HepG2 (cell line): ENCODE measurements around the gene ZNF764. TPM values are rescaled to one million over a fixed set of nuclear protein-coding genes. Genes with fewer than 3 reads are reported as not detected.

Experiments
- AKAP8 ChIP-seq: sonication (generic); formaldehyde crosslinking; IDR thresholded peaks from 2 replicates; pipeline ENCODE4 v1.5.1; 2020; ENCODE audit warnings: mild to moderate bottlenecking, missing genetic modification reagents
- CHD2 ChIP-seq: IDR thresholded peaks from 2 replicates; pipeline ENCODE4 v1.6.1; 2011; ENCODE audit warnings: low read depth, low read length, improper control_type of control experiment
- CREB1 ChIP-seq, 2 experiments: fragments of 450-650 bp in 1 of 2; IDR thresholded peaks; 2 replicates each; pipeline ENCODE4 v1.6.1; 2016 to 2017; ENCODE audit warnings: control low read depth in 1 of 2, mild to moderate bottlenecking in 1 of 2, missing compliant biosample characterization in 1 of 2, missing genetic modification characterization in 1 of 2
- FOSL2 ChIP-seq: sonication (generic); formaldehyde crosslinking; IDR thresholded peaks from 2 replicates; pipeline ENCODE4 v1.4.0; 2020; ENCODE audit warnings: missing genetic modification reagents
- FOXK1 ChIP-seq: sonication (generic); formaldehyde crosslinking; IDR thresholded peaks from 2 replicates; pipeline ENCODE4 v1.4.0; 2020; ENCODE audit warnings: low read depth, missing genetic modification reagents, borderline replicate concordance
- GATAD2A ChIP-seq: IDR thresholded peaks from 2 replicates; pipeline ENCODE4 v1.6.1; 2016
- HNRNPK ChIP-seq: fragments of 200-400 bp; formaldehyde crosslinking; IDR thresholded peaks from 2 replicates; pipeline ENCODE4 v1.6.1; 2018; ENCODE audit warnings: low read length, low read depth, moderate library complexity, mild to moderate bottlenecking; ENCODE audit not compliant: poor library complexity, severe bottlenecking
- MEIS2 ChIP-seq: sonication (generic); formaldehyde crosslinking; IDR thresholded peaks from 2 replicates; pipeline ENCODE4 v1.9.0; 2021; ENCODE audit warnings: mild to moderate bottlenecking, missing genetic modification reagents
- POLR2A ChIP-seq, 2 experiments: IDR thresholded peaks; 2 replicates each; pipeline ENCODE4 v1.6.1; 2011; ENCODE audit warnings: low read depth in 2 of 2, low read length in 2 of 2, mild to moderate bottlenecking in 1 of 2, moderate library complexity in 1 of 2; ENCODE audit not compliant: insufficient read depth in 1 of 2
- POLR2AphosphoS5 ChIP-seq: IDR thresholded peaks from 2 replicates; pipeline ENCODE4 v1.6.1; 2012; ENCODE audit warnings: low read depth, low read length
- PRPF4 ChIP-seq: fragments of 200-400 bp; formaldehyde crosslinking; IDR thresholded peaks from 2 replicates; pipeline ENCODE4 v1.6.1; 2016; ENCODE audit warnings: low read length, low read depth; ENCODE audit not compliant: poor library complexity, severe bottlenecking
- RNF2 ChIP-seq: fragments of 450-650 bp; conservative IDR thresholded peaks from 2 replicates; pipeline ENCODE4 v1.6.1; 2016; ENCODE audit warnings: low read depth
- ZBTB10 ChIP-seq: sonication (generic); formaldehyde crosslinking; IDR thresholded peaks from 2 replicates; pipeline ENCODE4 v1.4.0; 2020; ENCODE audit warnings: missing genetic modification reagents, borderline replicate concordance
- ZBTB3 ChIP-seq: sonication (generic); formaldehyde crosslinking; IDR thresholded peaks from 2 replicates; pipeline ENCODE4 v1.4.0; 2020; ENCODE audit warnings: low read depth, mild to moderate bottlenecking, moderate library complexity, missing genetic modification reagents, borderline replicate concordance
- ZFYVE20 ChIP-seq: sonication (generic); formaldehyde crosslinking; IDR thresholded peaks from 2 replicates; pipeline ENCODE4 v1.8.0; 2023; ENCODE audit warnings: low read depth, mild to moderate bottlenecking, moderate library complexity, missing genetic modification reagents, borderline replicate concordance
- ZKSCAN1 ChIP-seq: fragments of 150-350 bp; IDR thresholded peaks from 2 replicates; pipeline ENCODE4 v1.6.1; 2014; ENCODE audit warnings: low read length
- ZNF121 ChIP-seq: sonication (generic); formaldehyde crosslinking; IDR thresholded peaks from 2 replicates; pipeline ENCODE4 v1.5.0; 2020; ENCODE audit warnings: mild to moderate bottlenecking, missing genetic modification reagents
- ZNF138 ChIP-seq: sonication (generic); formaldehyde crosslinking; IDR thresholded peaks from 2 replicates; pipeline ENCODE4 v1.5.0; 2020; ENCODE audit warnings: mild to moderate bottlenecking, low read depth, missing genetic modification reagents
- ZNF234 ChIP-seq: sonication (generic); formaldehyde crosslinking; conservative IDR thresholded peaks from 2 replicates; pipeline ENCODE4 v1.5.1; 2020; ENCODE audit warnings: mild to moderate bottlenecking, missing genetic modification reagents
- ZNF251 ChIP-seq: sonication (generic); formaldehyde crosslinking; IDR thresholded peaks from 2 replicates; pipeline ENCODE4 v1.9.0; 2021; ENCODE audit warnings: mild to moderate bottlenecking, missing genetic modification reagents
- ZNF337 ChIP-seq: sonication (generic); formaldehyde crosslinking; IDR thresholded peaks from 2 replicates; pipeline ENCODE4 v1.5.1; 2020; ENCODE audit warnings: missing genetic modification reagents, low read depth, mild to moderate bottlenecking, borderline replicate concordance
- ZNF552 ChIP-seq: sonication (generic); formaldehyde crosslinking; IDR thresholded peaks from 2 replicates; pipeline ENCODE4 v1.9.0; 2022; ENCODE audit warnings: missing genetic modification reagents, mild to moderate bottlenecking, borderline replicate concordance
- ZNF564 ChIP-seq: sonication (generic); formaldehyde crosslinking; IDR thresholded peaks from 2 replicates; pipeline ENCODE4 v1.8.1; 2023; ENCODE audit warnings: mild to moderate bottlenecking, missing genetic modification reagents
- ZNF891 ChIP-seq: sonication (generic); formaldehyde crosslinking; IDR thresholded peaks from 2 replicates; pipeline ENCODE4 v1.5.0; 2020; ENCODE audit warnings: mild to moderate bottlenecking, missing genetic modification reagents
- polyA plus RNA-seq, 8 experiments: library from polyadenylated mRNA; depleted of rRNA in 3 of 8; stranded (reverse) in 7 of 8; unstranded in 1 of 8; fragments of >200 nt; fragmentation: Illumina TruSeq in 4 of 8; extraction: Trizol in 4 of 8; gene quantifications; 2 replicates each; pipeline versions ENCODE4 v1.2.1 to v1.2.3, GENCODE V29; 2011 to 2016; ENCODE audit warnings: low read depth in 4 of 8, missing spikeins in 1 of 8, mixed read lengths in 1 of 8; ENCODE audit not compliant: insufficient read depth in 1 of 8
- total RNA-seq, 5 experiments: library from RNA; depleted of rRNA; stranded (reverse); fragments of >200 nt; fragmentation: Illumina TruSeq; extraction: Trizol; gene quantifications; 2 replicates each; pipeline ENCODE4 v1.2.3, GENCODE V29; 2016; ENCODE audit warnings: low read depth in 1 of 5
- TF ChIP-seq, protein P1 (sequence below): sonication (generic); formaldehyde crosslinking; IDR thresholded peaks from 2 replicates; pipeline ENCODE4 v1.8.0; 2022; ENCODE audit warnings: mild to moderate bottlenecking, missing genetic modification reagents; ENCODE audit not compliant: insufficient replicate concordance
- TF ChIP-seq, protein P2 (sequence below): sonication (generic); formaldehyde crosslinking; IDR thresholded peaks from 2 replicates; pipeline ENCODE4 v1.5.0; 2020; ENCODE audit warnings: missing genetic modification reagents

Gene ZNF764
- total and polyA plus RNA-seq, 2 of the 13 experiments (the other 11 are each of a cell fraction or from before 2014, with no cell fraction given), result 4.1 to 9.1 TPM

DNA sequence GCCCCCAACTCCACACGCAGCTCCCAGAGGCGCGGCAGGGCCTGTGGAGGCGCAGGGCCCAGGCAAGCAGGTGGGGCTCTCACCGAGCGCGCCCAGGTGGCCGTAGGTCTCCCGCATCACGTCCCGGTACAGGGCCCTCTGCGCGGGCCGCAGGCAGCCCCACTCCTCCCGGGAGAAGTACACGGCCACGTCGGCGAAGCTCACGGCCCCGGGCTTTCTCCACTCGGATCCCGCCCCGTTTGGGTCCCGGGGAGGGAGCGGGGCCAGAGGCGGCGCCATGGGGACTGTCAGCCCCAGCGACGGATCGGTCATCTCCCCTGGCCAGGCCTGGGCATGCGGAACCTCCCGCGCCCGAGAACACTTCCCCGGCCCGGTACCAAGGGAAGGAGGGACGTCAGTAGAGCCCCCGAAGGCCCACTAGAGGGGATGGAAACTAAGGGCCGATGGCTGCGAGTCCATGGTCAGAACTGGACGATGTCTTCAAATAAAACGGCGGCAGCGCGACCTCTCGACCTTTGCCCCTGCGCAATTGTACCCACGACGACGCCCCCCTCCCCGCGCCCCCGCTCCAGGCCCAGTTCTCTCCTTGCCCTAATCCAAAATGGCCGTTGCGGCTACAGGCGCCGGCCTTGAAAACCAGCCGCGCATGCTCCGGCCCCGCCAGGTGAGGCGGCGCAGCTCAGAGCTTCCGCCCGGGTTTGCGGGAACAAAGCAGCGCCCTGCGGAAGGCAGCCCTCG, 23.6 kb downstream of the ZNF764 start, which contains the start of gene ZNF747 (continued):
- TF ChIP-seq POLR2A (IDR thresholded peaks at IDR 0.05; ENCODE audit: insufficient read depth in 1 of 2, low read depth in 2 of 2, low read length in 2 of 2) (peak; percentile 72 to 87), ZNF552 (CRISPR knock-in tag) (peak; percentile 54; the same call in 1 of the 2 replicates), ZBTB10 (no peak; the same call in 1 of the 2 replicates), ZFYVE20 (no peak), FOXK1 (CRISPR knock-in tag) (peak; percentile 75; the same call in 1 of the 2 replicates), ZNF891 (CRISPR knock-in tag) (no peak), POLR2AphosphoS5 (peak; percentile 89; the same call in 1 of the 2 replicates), ZBTB3 (no peak), ZNF251 (CRISPR knock-in tag) (no peak), ZNF121 (CRISPR knock-in tag) (peak; percentile 51; the same call in 1 of the 2 replicates), ZNF337 (no peak), RNF2 (peak; percentile 51), CREB1 (IDR thresholded peaks at IDR 0.05) (peak; percentile 69), CREB1 (CRISPR knock-in tag; IDR thresholded peaks at IDR 0.05) (peak; percentile 91), PRPF4 (no peak), ZKSCAN1 (no peak), MEIS2 (CRISPR knock-in tag) (peak; percentile 8), HNRNPK (no peak), ZNF138 (CRISPR knock-in tag) (peak; percentile 96), ZNF234 (CRISPR knock-in tag) (peak; percentile 70; the same call in 1 of the 2 replicates), AKAP8 (CRISPR knock-in tag) (peak; percentile 96), CHD2 (peak; percentile 55; the same call in 1 of the 2 replicates), FOSL2 (CRISPR knock-in tag) (peak; percentile 69), ZNF564 (CRISPR knock-in tag) (peak; percentile 94), GATAD2A (peak; percentile 55)
- TF ChIP-seq, protein P1, sequence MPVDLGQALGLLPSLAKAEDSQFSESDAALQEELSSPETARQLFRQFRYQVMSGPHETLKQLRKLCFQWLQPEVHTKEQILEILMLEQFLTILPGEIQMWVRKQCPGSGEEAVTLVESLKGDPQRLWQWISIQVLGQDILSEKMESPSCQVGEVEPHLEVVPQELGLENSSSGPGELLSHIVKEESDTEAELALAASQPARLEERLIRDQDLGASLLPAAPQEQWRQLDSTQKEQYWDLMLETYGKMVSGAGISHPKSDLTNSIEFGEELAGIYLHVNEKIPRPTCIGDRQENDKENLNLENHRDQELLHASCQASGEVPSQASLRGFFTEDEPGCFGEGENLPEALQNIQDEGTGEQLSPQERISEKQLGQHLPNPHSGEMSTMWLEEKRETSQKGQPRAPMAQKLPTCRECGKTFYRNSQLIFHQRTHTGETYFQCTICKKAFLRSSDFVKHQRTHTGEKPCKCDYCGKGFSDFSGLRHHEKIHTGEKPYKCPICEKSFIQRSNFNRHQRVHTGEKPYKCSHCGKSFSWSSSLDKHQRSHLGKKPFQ (CRISPR knock-in tag), result peak; percentile 95
- TF ChIP-seq, protein P2, sequence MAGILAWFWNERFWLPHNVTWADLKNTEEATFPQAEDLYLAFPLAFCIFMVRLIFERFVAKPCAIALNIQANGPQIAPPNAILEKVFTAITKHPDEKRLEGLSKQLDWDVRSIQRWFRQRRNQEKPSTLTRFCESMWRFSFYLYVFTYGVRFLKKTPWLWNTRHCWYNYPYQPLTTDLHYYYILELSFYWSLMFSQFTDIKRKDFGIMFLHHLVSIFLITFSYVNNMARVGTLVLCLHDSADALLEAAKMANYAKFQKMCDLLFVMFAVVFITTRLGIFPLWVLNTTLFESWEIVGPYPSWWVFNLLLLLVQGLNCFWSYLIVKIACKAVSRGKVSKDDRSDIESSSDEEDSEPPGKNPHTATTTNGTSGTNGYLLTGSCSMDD (CRISPR knock-in tag), result no peak
